A549 (cell line): ENCODE measurements around the gene MMP17. TPM values are rescaled to one million over a fixed set of nuclear protein-coding genes. Genes with fewer than 3 reads are reported as not detected.

Experiments
- ATAC-seq, 2 experiments: fragments of 200-7000 bp in 1 of 2; fragments of >200 bp in 1 of 2; cut with Nextera tagmentation in 1 of 2; cut with Tn5 transposase in 1 of 2; 3 replicates each; pipeline versions ENCODE4 v1.8.0 to v1.9.1; 2018 to 2020; ENCODE audit warnings: mild to moderate bottlenecking in 1 of 2, moderate library complexity in 1 of 2
- CTCF ChIA-PET: fragments of 300-600 bp; sonication (Branson Sonifier 250); formaldehyde crosslinking; extraction: SDS; loops from one replicate; lab custom pipeline; 2021; ENCODE audit warnings: antibody characterized with exemption, inconsistent platforms; lab: Yijun Ruan, JAX
- POLR2A ChIA-PET: fragments of 350-600 bp; formaldehyde crosslinking; extraction: SDS; loops from one replicate; lab custom pipeline; 2021; ENCODE audit warnings: antibody characterized with exemption, inconsistent platforms; lab: Yijun Ruan, JAX
- DNase-seq, 2 experiments: peaks; one replicate each; pipeline versions ENCODE4 v3.0.0 to v3.0.0-alpha.2; 2011 to 2016; ENCODE audit warnings: low read depth in 1 of 2, low spot score in 1 of 2
- FAIRE-seq: peaks from 2 replicates; lab custom pipeline; 2011; peaks lifted over from hg19 to GRCh38; lab: Jason Lieb, UNC
- H3K27ac ChIP-seq, 2 experiments: fragments of >200 bp; sonication (Bioruptor Twin); formaldehyde crosslinking; 3 replicates each; pipeline ENCODE4 v1.5.1; 2016 to 2017
- H3K4me1 ChIP-seq: fragments of >200 bp; sonication (Bioruptor Twin); formaldehyde crosslinking; 3 replicates; pipeline ENCODE4 v1.6.1; 2016
- H3K4me2 ChIP-seq: fragments of >200 bp; sonication (Bioruptor Twin); formaldehyde crosslinking; 3 replicates; pipeline ENCODE4 v1.6.1; 2016
- H3K4me3 ChIP-seq: fragments of >200 bp; sonication (Bioruptor Twin); formaldehyde crosslinking; 3 replicates; pipeline ENCODE4 v1.5.1; 2016
- H3K9me3 ChIP-seq: fragments of >200 bp; sonication (Bioruptor Twin); formaldehyde crosslinking; 3 replicates; pipeline ENCODE4 v1.6.1; 2016
- CBX2 ChIP-seq: fragments of 200-600 bp; sonication (generic); IDR thresholded peaks from 2 replicates; pipeline ENCODE4 v1.6.1; 2016; ENCODE audit warnings: low read depth, mild to moderate bottlenecking, borderline replicate concordance
- CEBPB ChIP-seq, 2 experiments: fragments of >200 bp in 1 of 2; sonication (Bioruptor Twin) in 1 of 2; formaldehyde crosslinking in 1 of 2; IDR thresholded peaks; 2 replicates each; pipeline ENCODE4 v1.6.1; 2012 to 2016
- E2F6 ChIP-seq: IDR thresholded peaks from 2 replicates; pipeline ENCODE4 v1.6.1; 2012; ENCODE audit warnings: low read depth, borderline replicate concordance
- ELK1 ChIP-seq: fragments of 150-350 bp; IDR thresholded peaks from 2 replicates; pipeline ENCODE4 v1.6.1; 2014; ENCODE audit warnings: low read depth, mild to moderate bottlenecking, low read length
- EP300 ChIP-seq, 2 experiments: fragments of >200 bp; sonication (Bioruptor Twin); formaldehyde crosslinking; IDR thresholded peaks; 2 replicates in 1 of 2; 3 replicates in 1 of 2; pipeline ENCODE4 v1.6.1; 2016 to 2017
- FOSB ChIP-seq: fragments of 250-450 bp; sonication (Bioruptor Pico); IDR thresholded peaks from 2 replicates; pipeline ENCODE4 v1.5.0; 2020; ENCODE audit warnings: mild to moderate bottlenecking, moderate library complexity
- FOSL2 ChIP-seq, 2 experiments: fragments of 450-650 bp in 1 of 2; fragments of >200 bp in 1 of 2; sonication (Bioruptor Twin) in 1 of 2; formaldehyde crosslinking; IDR thresholded peaks; 2 replicates each; pipeline versions ENCODE4 v1.5.0 to v1.6.1; 2016 to 2020; ENCODE audit warnings: mild to moderate bottlenecking in 1 of 2, moderate library complexity in 1 of 2
- HDAC2 ChIP-seq: fragments of 200-600 bp; sonication (generic); IDR thresholded peaks from 2 replicates; pipeline ENCODE4 v1.6.1; 2016
- HMGXB4 ChIP-seq: fragments of 250-450 bp; sonication (Bioruptor Pico); IDR thresholded peaks from 2 replicates; pipeline ENCODE4 v1.5.0; 2021; ENCODE audit warnings: mild to moderate bottlenecking, moderate library complexity, borderline replicate concordance
- HOXB5 ChIP-seq: fragments of 250-450 bp; sonication (Bioruptor Pico); IDR thresholded peaks from 2 replicates; pipeline ENCODE4 v1.5.0; 2020; ENCODE audit warnings: mild to moderate bottlenecking, moderate library complexity
- NPAS2 ChIP-seq: fragments of 250-450 bp; sonication (Bioruptor Pico); IDR thresholded peaks from 2 replicates; pipeline ENCODE4 v1.8.0; 2022; ENCODE audit warnings: mild to moderate bottlenecking, moderate library complexity, borderline replicate concordance
- PHF8 ChIP-seq: fragments of 200-600 bp; sonication (generic); IDR thresholded peaks from 2 replicates; pipeline ENCODE4 v1.6.1; 2016; ENCODE audit warnings: low read depth, mild to moderate bottlenecking, antibody characterized with exemption, moderate library complexity, borderline replicate concordance
- POLR2AphosphoS2 ChIP-seq: conservative IDR thresholded peaks from 2 replicates; pipeline ENCODE4 v1.6.1; 2012; ENCODE audit warnings: low read length, improper control_type of control experiment, inconsistent platforms
- REST ChIP-seq: fragments of 200-600 bp; sonication (generic); IDR thresholded peaks from 2 replicates; pipeline ENCODE4 v1.6.1; 2016; ENCODE audit warnings: antibody characterized with exemption, mild to moderate bottlenecking, moderate library complexity
- ZC3H11A ChIP-seq: fragments of 450-650 bp; IDR thresholded peaks from 2 replicates; pipeline ENCODE4 v1.6.1; 2014; ENCODE audit warnings: antibody characterized with exemption, mild to moderate bottlenecking
- ZSCAN20 ChIP-seq: fragments of 250-450 bp; sonication (Bioruptor Pico); IDR thresholded peaks from 2 replicates; pipeline ENCODE4 v1.8.0; 2022; ENCODE audit warnings: mild to moderate bottlenecking, moderate library complexity
- WGBS: methylation state at CpG from one replicate; pipeline ENCODE4 v1.1.6; 2017; ENCODE audit errors: missing lambda C conversion rate; 5-methylcytosine and 5-hydroxymethylcytosine counted together
- polyA plus RNA-seq, 4 experiments: library from polyadenylated mRNA; depleted of rRNA in 3 of 4; stranded (reverse); fragments of >200 nt; fragmentation: RNase III in 1 of 4; extraction: RNeasy Plus Mini Kit Qiagen cat#74134 plus additional on column Dnase treatment in 1 of 4; gene quantifications; 2 replicates in 3 of 4; 3 replicates in 1 of 4; pipeline ENCODE4 v1.2.3, GENCODE V29; 2011 to 2017

The MMP17 gene
- polyA plus RNA-seq, 2 of the 4 experiments (the other 2 are of a cell fraction): 6.2 to 7.9 TPM

- Histone ChIP-seq H3K27ac (no peak overlapping the region), H3K9me3 (no peaks in the 10 kb centered on the region), H3K4me1 (no peaks in the 10 kb centered on the region), H3K4me3 (no peak overlapping the region), H3K4me2 (no peak overlapping the region)
- ChIA-PET POLR2A (no interaction called here), CTCF (interaction anchor here (1.0 to 1.9 kb wide), 3 partner anchors 12 to 704 kb away, joined by 3 to 4 read pairs (median 4); partner anchors contain the start of gene MMP17)
- whole genome bisulfite sequencing: 84% methylated on average over 19 of the region's 19 CpGs
- ATAC-seq: no peak
- no peak for FAIRE-seq
- no peak for DNase-seq
- TF ChIP-seq FOSL2 (IDR thresholded peaks at IDR 0.05): no peak
- peak; percentile 31; the same call in 1 of the 2 replicates for TF ChIP-seq FOSL2 (CRISPR knock-in tag; IDR thresholded peaks at IDR 0.05)
- no peak for TF ChIP-seq PHF8
- TF ChIP-seq REST: no peak
- TF ChIP-seq, all 56 proteins: peak for 1
Observed at GRCh38 chr12:131793243-131794022, 34.8 kb upstream of the MMP17 start.

- WGBS: 90% methylated on average over 7 of the region's 7 CpGs
- no peak for ATAC-seq
- H3K4me2 ChIP-seq: no peak overlapping the region
- H3K4me1 ChIP-seq: no peaks in the 10 kb centered on the region
- DNase-seq: no peak
- TF ChIP-seq HOXB5 (no peak), ZC3H11A (no peak), CEBPB (IDR thresholded peaks at IDR 0.05) (no peak), HMGXB4 (CRISPR knock-in tag) (no peak)
- H3K4me3 ChIP-seq: no peak overlapping the region
- CTCF ChIA-PET: interaction anchor here (1.0 to 1.9 kb wide), 3 partner anchors 11 to 705 kb away, joined by 3 to 4 read pairs (median 4); partner anchors contain the start of gene MMP17
- POLR2A ChIA-PET: no interaction called here
- FAIRE-seq: no peak
- H3K27ac ChIP-seq: no peak overlapping the region
- H3K9me3 ChIP-seq: no peaks in the 10 kb centered on the region
Observed at GRCh38 chr12:131794061-131794460, 34.1 kb upstream of the MMP17 start.

GRCh38 chr12:131794573-131794972 is 33.6 kb upstream of the MMP17 start:
- no peaks in the 10 kb centered on the region for H3K9me3 ChIP-seq
- no peak overlapping the region for H3K27ac ChIP-seq
- H3K4me2 ChIP-seq: no peak overlapping the region
- FAIRE-seq: no peak
- no peaks in the 10 kb centered on the region for H3K4me1 ChIP-seq
- POLR2A ChIA-PET: no interaction called here
- no peak; a peak in 1 of 6 replicates for ATAC-seq
- CTCF ChIA-PET: interaction anchor here (1.8 to 1.9 kb wide), 2 partner anchors 11 to 34 kb away, joined by 4 read pairs; partner anchors contain the start of gene MMP17
- no peak for DNase-seq
- TF ChIP-seq HDAC2 (no peak), FOSB (CRISPR knock-in tag) (no peak), EP300 (IDR thresholded peaks at IDR 0.05) (no peak)
- 87% methylated on average over 10 of the region's 10 CpGs for WGBS
- H3K4me3 ChIP-seq: no peak overlapping the region

GRCh38 chr12:131795064-131795463 is 33.1 kb upstream of the MMP17 start:
- no peak for FAIRE-seq
- CTCF ChIA-PET: interaction anchor here (1.8 kb wide), 1 partner anchor 33 kb away, joined by 4 read pairs; the partner anchor contains the start of gene MMP17
- no peak overlapping the region for H3K4me3 ChIP-seq
- H3K9me3 ChIP-seq: no peaks in the 10 kb centered on the region
- DNase-seq: no peak
- POLR2A ChIA-PET: no interaction called here
- TF ChIP-seq E2F6: no peak
- TF ChIP-seq CBX2: no peak
- no peak for TF ChIP-seq POLR2AphosphoS2
- no peak for TF ChIP-seq ZSCAN20 (CRISPR knock-in tag)
- no peak for TF ChIP-seq ELK1
- TF ChIP-seq NPAS2 (CRISPR knock-in tag): no peak
- H3K4me2 ChIP-seq: no peak overlapping the region
- no peak overlapping the region for H3K27ac ChIP-seq
- WGBS: 84% methylated on average over 13 of the region's 14 CpGs
- peak in 1 of 2 experiments; percentile 13; a peak in 2 of 6 replicates for ATAC-seq
- no peaks in the 10 kb centered on the region for H3K4me1 ChIP-seq
